ENCODE results near the gene MRTFA. TPM values are rescaled to one million over a fixed set of nuclear protein-coding genes. Genes with fewer than 3 reads are reported as not detected.

Gene MRTFA
- total RNA-seq, 1 donor = 34.0 TPM

GRCh38 chr22:40517631-40518030 is 118.9 kb downstream of the MRTFA start:
- H3K27me3 ChIP-seq (ENCODE audit: insufficient read depth, low read length) = no peaks in the 10 kb centered on the region
- no peaks in the 10 kb centered on the region for H3K36me3 ChIP-seq (ENCODE audit: insufficient read depth, low read length)
- H4K20me1 ChIP-seq (ENCODE audit: insufficient read depth, low read length) = no peaks in the 10 kb centered on the region
- peaks cover 6% of the 10 kb centered on the region for H3K4me1 ChIP-seq (ENCODE audit: insufficient read depth, low read length)
- H3K27ac ChIP-seq (ENCODE audit: low read depth, low read length) = no peak overlapping the region
- no peak overlapping the region for H3K4me3 ChIP-seq (ENCODE audit: insufficient read depth, low read length)
- no peak for DNase-seq (ENCODE audit: insufficient read length, low spot score, missing footprints)
- H2AFZ ChIP-seq (ENCODE audit: low read length) = no peak overlapping the region
- H3K4me2 ChIP-seq (ENCODE audit: insufficient read depth, low read length) = no peak overlapping the region
- H3K9me3 ChIP-seq (ENCODE audit: low read depth, low read length) = no peaks in the 10 kb centered on the region
- no peak for TF ChIP-seq CTCF (IDR thresholded peaks at IDR 0.05; ENCODE audit: extremely low read depth, low read depth, low read length)
- H3K79me2 ChIP-seq (ENCODE audit: insufficient read depth, low read length) = peaks cover 42% of the 10 kb centered on the region

DNA sequence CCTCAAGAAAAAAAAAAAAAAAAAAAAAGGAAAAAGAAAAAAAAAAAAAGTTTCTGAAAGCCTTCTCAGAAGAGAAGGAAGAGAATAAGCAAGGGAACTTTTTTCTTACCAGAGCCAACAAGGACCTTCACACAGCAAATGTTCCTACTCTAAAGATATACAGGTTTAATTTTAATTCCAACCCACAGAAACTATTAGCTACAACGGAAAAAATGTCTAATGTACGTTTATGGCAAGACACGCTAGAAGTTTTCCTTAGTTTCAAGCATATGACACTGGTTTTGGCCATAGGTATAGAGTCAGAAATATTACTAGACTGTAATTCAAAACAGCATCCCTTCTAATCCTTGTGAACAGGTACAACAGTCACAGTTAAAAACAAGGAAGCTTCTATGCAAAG is 120.1 kb downstream of the MRTFA start:
- Histone ChIP-seq H3K4me1 (ENCODE audit: insufficient read depth, low read length) (peaks cover 16% of the 10 kb centered on the region), H4K20me1 (ENCODE audit: insufficient read depth, low read length) (no peaks in the 10 kb centered on the region), H3K36me3 (ENCODE audit: insufficient read depth, low read length) (no peaks in the 10 kb centered on the region), H3K4me2 (ENCODE audit: insufficient read depth, low read length) (no peak overlapping the region), H3K27ac (ENCODE audit: low read depth, low read length) (no peak overlapping the region), H2AFZ (ENCODE audit: low read length) (no peak overlapping the region), H3K9me3 (ENCODE audit: low read depth, low read length) (no peaks in the 10 kb centered on the region), H3K27me3 (ENCODE audit: insufficient read depth, low read length) (no peaks in the 10 kb centered on the region), H3K4me3 (ENCODE audit: insufficient read depth, low read length) (no peak overlapping the region), H3K79me2 (ENCODE audit: insufficient read depth, low read length) (peaks cover 39% of the 10 kb centered on the region)
- no peak for TF ChIP-seq CTCF (IDR thresholded peaks at IDR 0.05; ENCODE audit: extremely low read depth, low read depth, low read length)
- DNase-seq (ENCODE audit: insufficient read length, low spot score, missing footprints) = no peak

DNA sequence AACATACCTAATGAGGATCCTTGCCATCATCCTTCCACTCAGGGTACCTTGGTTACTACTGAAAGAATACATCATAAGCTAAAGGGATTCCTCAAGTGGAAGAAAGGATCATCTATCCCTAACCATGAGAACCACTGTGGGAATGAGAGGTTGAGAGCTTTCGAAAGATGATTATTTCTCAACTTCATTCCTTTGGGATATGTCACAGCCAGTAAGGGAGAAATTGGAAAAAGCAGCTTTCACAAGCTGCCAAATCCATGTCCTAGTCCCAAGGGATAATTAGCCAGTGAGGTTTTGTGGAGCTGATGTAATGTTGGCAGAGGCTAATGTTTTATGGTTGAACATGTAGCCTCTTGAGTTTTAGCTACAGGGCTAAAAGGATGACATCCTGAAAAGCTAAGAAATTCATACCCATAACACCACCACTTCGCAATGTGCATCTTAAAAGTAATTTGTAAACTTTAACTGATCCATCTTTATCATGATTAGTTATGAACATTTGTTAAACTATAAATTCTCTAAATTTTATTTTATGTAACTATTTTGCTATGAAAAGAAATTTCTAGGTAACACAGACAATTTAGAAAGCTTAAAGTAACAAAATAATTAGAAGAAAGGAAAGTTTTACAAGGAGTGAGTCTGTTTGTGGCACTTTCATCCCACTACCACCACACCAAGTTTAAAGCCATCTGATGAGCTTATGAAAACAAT is 123.9 kb downstream of the MRTFA start:
- H3K4me1 ChIP-seq (ENCODE audit: insufficient read depth, low read length) = peaks cover 50% of the 10 kb centered on the region
- no peaks in the 10 kb centered on the region for H4K20me1 ChIP-seq (ENCODE audit: insufficient read depth, low read length)
- peak; percentile 88 for DNase-seq (ENCODE audit: insufficient read length, low spot score, missing footprints)
- H2AFZ ChIP-seq (ENCODE audit: low read length) = no peak overlapping the region
- H3K36me3 ChIP-seq (ENCODE audit: insufficient read depth, low read length) = no peaks in the 10 kb centered on the region
- no peak for TF ChIP-seq CTCF (IDR thresholded peaks at IDR 0.05; ENCODE audit: extremely low read depth, low read depth, low read length)
- H3K4me3 ChIP-seq (ENCODE audit: insufficient read depth, low read length) = no peak overlapping the region
- no peaks in the 10 kb centered on the region for H3K27me3 ChIP-seq (ENCODE audit: insufficient read depth, low read length)
- no peaks in the 10 kb centered on the region for H3K9me3 ChIP-seq (ENCODE audit: low read depth, low read length)
- peaks cover 41% of the 10 kb centered on the region for H3K79me2 ChIP-seq (ENCODE audit: insufficient read depth, low read length)
- H3K27ac ChIP-seq (ENCODE audit: low read depth, low read length) = peak overlapping the region; percentile 97
- H3K4me2 ChIP-seq (ENCODE audit: insufficient read depth, low read length) = peak overlapping the region; percentile 44

- Histone ChIP-seq H4K20me1 (ENCODE audit: insufficient read depth, low read length) (no peaks in the 10 kb centered on the region), H3K79me2 (ENCODE audit: insufficient read depth, low read length) (peaks cover 46% of the 10 kb centered on the region), H2AFZ (ENCODE audit: low read length) (no peak overlapping the region), H3K4me2 (ENCODE audit: insufficient read depth, low read length) (peak overlapping the region; percentile 25), H3K36me3 (ENCODE audit: insufficient read depth, low read length) (no peaks in the 10 kb centered on the region), H3K9me3 (ENCODE audit: low read depth, low read length) (no peaks in the 10 kb centered on the region), H3K4me3 (ENCODE audit: insufficient read depth, low read length) (no peak overlapping the region), H3K27ac (ENCODE audit: low read depth, low read length) (peak overlapping the region; percentile 97), H3K27me3 (ENCODE audit: insufficient read depth, low read length) (no peaks in the 10 kb centered on the region), H3K4me1 (ENCODE audit: insufficient read depth, low read length) (peaks cover 50% of the 10 kb centered on the region)
- no peak for TF ChIP-seq CTCF (IDR thresholded peaks at IDR 0.05; ENCODE audit: extremely low read depth, low read depth, low read length)
- DNase-seq (ENCODE audit: insufficient read length, low spot score, missing footprints) = no peak
Observed at GRCh38 chr22:40511604-40512003, 124.9 kb downstream of the MRTFA start.

Measured in osteoblast (primary cell).